Body of pancreas (tissue), 4 donors: ENCODE measurements around the gene GCNT2. TPM values are rescaled to one million over a fixed set of nuclear protein-coding genes. Genes with fewer than 3 reads are reported as not detected.
"Not testable (repeated sequence)": the region's sequence is repeated elsewhere in the genome, so short reads cannot be mapped to it uniquely, and the experiment has no call there.

Source experiments
- ATAC-seq: fragments of 150-250 bp; one replicate; pipeline ENCODE4 v1.9.1; 2016
- DNase-seq, 4 donors: peaks; one replicate each; pipeline ENCODE4 v3.0.0-alpha.2; 2019
- H3K27ac ChIP-seq, 4 donors: fragments of 200-600 bp; sonication (generic); 1 replicate in 3 of 4; 2 replicates in 1 of 4; pipeline versions ENCODE4 v1.5.1 to v1.6.1; 2016 to 2019; ENCODE audit warnings: mild to moderate bottlenecking in 1 of 4, mixed read lengths in 1 of 4, moderate library complexity in 1 of 4
- H3K27me3 ChIP-seq, 2 donors: fragments of 200-600 bp; sonication (generic); one replicate each; pipeline ENCODE4 v1.6.0; 2016; ENCODE audit warnings: mild to moderate bottlenecking in 1 of 2
- H3K36me3 ChIP-seq, 2 donors: fragments of 200-600 bp; sonication (generic); replicated peaks in 1 of 2; 2 replicates each; pipeline ENCODE4 v1.5.1; 2016; ENCODE audit warnings: low read depth in 2 of 2; ENCODE audit not compliant: insufficient read depth in 1 of 2
- H3K4me1 ChIP-seq: fragments of 200-600 bp; sonication (generic); one replicate; pipeline ENCODE4 v1.6.0; 2016
- H3K4me3 ChIP-seq, 2 donors: fragments of 200-600 bp; sonication (generic); 1 replicate in 1 of 2; 2 replicates in 1 of 2; pipeline ENCODE4 v1.5.1; 2016 to 2019
- H3K9me3 ChIP-seq, 3 donors: fragments of 200-600 bp; sonication (generic); 1 replicate in 2 of 3; 2 replicates in 1 of 3; pipeline ENCODE4 v1.5.1; 2016
- CTCF ChIP-seq, 7 experiments: fragments of 450-650 bp in 4 of 7; fragments of 200-600 bp in 3 of 7; sonication (generic) in 3 of 7; IDR thresholded peaks; one replicate each; pipeline ENCODE4 v1.5.1; 2016 to 2019; ENCODE audit warnings: antibody characterized with exemption in 7 of 7
- POLR2A ChIP-seq, 3 donors: fragments of 450-650 bp; IDR thresholded peaks; one replicate each; pipeline ENCODE4 v1.6.1; 2016; ENCODE audit warnings: antibody characterized with exemption in 3 of 3, mild to moderate bottlenecking in 2 of 3
- WGBS, 2 donors: methylation state at CpG; one replicate each; pipeline ENCODE4 v1.1.5; 2017; 5-methylcytosine and 5-hydroxymethylcytosine counted together
- intact Hi-C: fragments of 100-400 bp; cut with DNase I; formaldehyde crosslinking; loops from one replicate; pipeline ENCODE4 v1.15.1; 2023
- total RNA-seq, 2 donors: library from RNA; depleted of rRNA; stranded (reverse); fragments of >200 nt; gene quantifications; one replicate each; pipeline ENCODE4 v1.1.0, GENCODE V29; 2016

The GCNT2 gene
- total RNA-seq, 2 donors from 2014 or later, result 4.4 to 7.6 TPM

GRCh38 chr6:10612161-10612560, 91.0 kb downstream of the GCNT2 start:
- no peaks in the 10 kb centered on the region for H3K9me3 ChIP-seq
- 80 to 88% methylated on average over 8 of the region's 8 CpGs for WGBS, 2 donors

GRCh38 chr6:10613077-10613476, 91.9 kb downstream of the GCNT2 start:
- peaks cover 14% of the 10 kb centered on the region for H3K4me1 ChIP-seq
- 18 to 26% methylated on average over 3 of the region's 3 CpGs for WGBS, 2 donors
- no peak overlapping the region for H3K27ac ChIP-seq
- no peak for DNase-seq
- H3K9me3 ChIP-seq, result no peaks in the 10 kb centered on the region
- intact Hi-C loops, result no loop called here
- no peaks in the 10 kb centered on the region for H3K36me3 ChIP-seq
- no peak for ATAC-seq
- no peaks in the 10 kb centered on the region for H3K27me3 ChIP-seq
- no peak overlapping the region for H3K4me3 ChIP-seq
- no peak for TF ChIP-seq POLR2A (IDR thresholded peaks at IDR 0.05)
- no peak for TF ChIP-seq CTCF (IDR thresholded peaks at IDR 0.05)

More at GRCh38 chr6:10612161-10612560, 91.0 kb downstream of the GCNT2 start:
- no peaks in the 10 kb centered on the region for H3K27me3 ChIP-seq
- ATAC-seq, result no peak
- intact Hi-C loops, result no loop called here
- DNase-seq, result no peak
- H3K27ac ChIP-seq, result no peak overlapping the region
- H3K36me3 ChIP-seq, result no peaks in the 10 kb centered on the region
- H3K4me3 ChIP-seq, result no peak overlapping the region
- peaks cover 14% of the 10 kb centered on the region for H3K4me1 ChIP-seq
- TF ChIP-seq CTCF (IDR thresholded peaks at IDR 0.05), result no peak
- TF ChIP-seq POLR2A (IDR thresholded peaks at IDR 0.05), result no peak

GRCh38 chr6:10613723-10614122, 92.6 kb downstream of the GCNT2 start:
- intact Hi-C loops, result no loop called here
- 40 to 60% methylated on average over 2 of the region's 2 CpGs for WGBS, 2 donors
- DNase-seq, result no peak

GRCh38 chr6:10615675-10616074, 94.5 kb downstream of the GCNT2 start:
- H3K27me3 ChIP-seq, result no peaks in the 10 kb centered on the region
- no peaks in the 10 kb centered on the region for H3K9me3 ChIP-seq
- ATAC-seq (no peak), DNase-seq (no peak)
- intact Hi-C loops, result no loop called here
- 89 to 90% methylated on average over 8 of the region's 8 CpGs for WGBS, 2 donors
- H3K27ac ChIP-seq, result no peak overlapping the region
- H3K36me3 ChIP-seq, result no peaks in the 10 kb centered on the region
- TF ChIP-seq CTCF (IDR thresholded peaks at IDR 0.05) (no peak), POLR2A (IDR thresholded peaks at IDR 0.05) (no peak)
- H3K4me1 ChIP-seq, result peaks cover 14% of the 10 kb centered on the region
- no peak overlapping the region for H3K4me3 ChIP-seq

More at GRCh38 chr6:10613723-10614122, 92.6 kb downstream of the GCNT2 start:
- Histone ChIP-seq H3K27ac (no peak overlapping the region), H3K9me3 (no peaks in the 10 kb centered on the region), H3K4me1 (peaks cover 14% of the 10 kb centered on the region), H3K27me3 (no peaks in the 10 kb centered on the region), H3K4me3 (no peak overlapping the region), H3K36me3 (no peaks in the 10 kb centered on the region)
- no peak for ATAC-seq
- no peak for TF ChIP-seq POLR2A (IDR thresholded peaks at IDR 0.05)
- TF ChIP-seq CTCF (IDR thresholded peaks at IDR 0.05), result no peak

- H3K4me1 ChIP-seq, result peaks cover 14% of the 10 kb centered on the region
- intact Hi-C loops, result not testable (repeated sequence)
- WGBS, 2 donors, result 90 to 100% methylated on average over 2 to 3 of the region's 3 CpGs
Observed at GRCh38 chr6:10616266-10616665, 95.1 kb downstream of the GCNT2 start.

More at GRCh38 chr6:10616266-10616665, 95.1 kb downstream of the GCNT2 start:
- not testable (repeated sequence) for H3K4me3 ChIP-seq, H3K27ac ChIP-seq, ATAC-seq, DNase-seq, H3K9me3 ChIP-seq, H3K36me3 ChIP-seq, H3K27me3 ChIP-seq
